Stimulated activated CD8-positive, alpha-beta memory T cell treated with anti-CD3 and anti-CD28 coated beads, Interleukin-12 subunit alpha, Interleukin-12 subunit beta, amount 100 ng/mL, for 4 hours (primary cell): ENCODE data around the gene OR10V1.

Source experiments
- DNase-seq: peaks from one replicate; pipeline ENCODE4 v3.0.0-alpha.2; 2020; ENCODE audit warnings: low read depth

The OR10V1 gene

DNA sequence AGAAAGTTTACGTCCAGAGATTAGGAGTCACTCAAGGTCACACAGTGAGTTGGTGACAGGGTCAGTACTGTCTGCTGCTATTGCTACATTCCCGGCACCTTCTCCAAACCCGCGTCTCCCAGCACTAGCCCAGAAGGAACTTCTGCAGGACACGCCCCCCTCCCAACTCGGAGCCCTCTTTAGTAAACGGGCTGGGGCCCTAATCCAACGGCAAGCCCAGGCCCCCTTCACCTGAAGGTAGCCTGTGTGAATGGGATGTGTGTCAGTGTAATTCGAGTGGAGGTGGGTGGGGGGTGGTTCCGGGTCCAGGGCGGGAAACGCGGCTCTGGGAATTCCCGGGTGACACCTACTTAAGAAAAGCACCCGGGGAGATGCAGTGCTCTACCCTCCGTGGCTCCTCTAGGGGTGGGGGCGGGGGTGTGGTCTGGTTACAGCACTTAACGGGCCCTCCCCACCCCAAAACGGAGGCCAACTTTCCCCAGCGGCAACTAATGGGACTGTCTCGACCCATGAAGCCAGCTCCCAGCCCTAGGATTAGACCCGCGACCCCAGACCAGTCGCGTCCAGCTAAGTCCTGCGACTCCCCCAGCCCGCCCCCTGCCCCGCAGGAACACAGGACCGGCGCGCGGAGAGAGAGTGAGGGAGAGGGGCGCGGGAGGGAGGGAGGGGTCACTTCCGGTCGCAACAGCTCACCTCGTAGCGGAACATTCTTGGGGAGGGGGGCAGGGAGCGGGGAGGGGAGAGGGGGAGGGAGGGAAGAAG, 45.3 kb downstream of the OR10V1 start:
- DNase-seq, result peak; percentile 62

DNA sequence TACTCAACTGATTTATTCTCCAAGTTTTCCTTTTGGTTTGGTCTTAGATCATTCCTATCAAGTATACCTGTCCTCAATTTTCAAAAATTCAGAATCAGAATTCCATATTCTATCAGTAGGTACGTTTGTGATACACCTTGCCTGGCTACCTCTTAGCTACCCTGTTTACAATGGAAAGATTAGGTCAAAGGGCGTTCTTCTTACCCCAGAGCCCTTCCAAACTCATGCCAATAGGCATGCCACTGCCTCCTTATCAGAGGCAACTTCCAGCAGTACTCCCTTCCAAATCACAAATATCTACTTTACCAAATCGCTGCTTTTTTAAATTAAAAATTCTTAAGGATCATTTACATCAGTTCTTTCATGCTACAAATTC, 45.8 kb downstream of the OR10V1 start:
- no peak for DNase-seq

DNA sequence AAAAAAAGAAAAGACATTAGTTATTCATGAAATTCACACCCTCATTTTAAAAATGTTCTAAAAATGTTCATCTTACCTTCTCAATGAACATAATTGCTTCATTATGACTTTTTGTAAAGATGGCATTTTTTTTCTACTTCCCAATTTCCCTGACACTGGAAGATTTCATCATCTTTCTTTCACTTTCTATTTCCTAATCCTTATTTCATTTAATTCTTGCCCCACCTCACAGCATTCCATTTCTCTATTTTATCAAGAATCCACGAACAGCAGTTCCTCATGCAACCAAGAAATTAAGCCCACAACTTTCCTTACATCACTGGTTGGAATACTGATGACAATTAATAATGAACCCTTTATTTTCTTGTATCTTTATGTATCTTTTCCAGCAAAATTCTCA, 46.7 kb downstream of the OR10V1 start:
- no peak for DNase-seq
